Upper lobe of left lung (tissue), 4 donors: ENCODE data around the gene ITSN1.

ENCODE experiments used
- CTCF ChIP-seq, 6 experiments: fragments of 450-650 bp in 4 of 6; fragments of 200-600 bp in 2 of 6; sonication (generic) in 2 of 6; IDR thresholded peaks; one replicate each; pipeline ENCODE4 v1.5.1; 2016 to 2019; ENCODE audit warnings: antibody characterized with exemption in 6 of 6
- POLR2A ChIP-seq, 4 donors: fragments of 450-650 bp; IDR thresholded peaks; one replicate each; pipeline ENCODE4 v1.5.1; 2016 to 2017; ENCODE audit warnings: antibody characterized with exemption in 4 of 4, mild to moderate bottlenecking in 2 of 4
- POLR2AphosphoS5 ChIP-seq, 2 donors: sonication (generic); formaldehyde crosslinking; IDR thresholded peaks; one replicate each; pipeline ENCODE4 v1.5.1; 2017; ENCODE audit warnings: antibody characterized with exemption in 2 of 2

- TF ChIP-seq CTCF (IDR thresholded peaks at IDR 0.05) = no peak
- no peak for TF ChIP-seq POLR2A (IDR thresholded peaks at IDR 0.05)
- TF ChIP-seq POLR2AphosphoS5 (IDR thresholded peaks at IDR 0.05) = no peak
Measured at GRCh38 chr21:33774551-33774950, 132.2 kb downstream of the ITSN1 start.
